Esophagus muscularis mucosa (tissue), 3 donors: ENCODE results near the gene ZNF775.

Experiments
- CTCF ChIP-seq, 3 experiments: fragments of 200-600 bp in 2 of 3; fragments of 450-650 bp in 1 of 3; sonication (generic) in 2 of 3; IDR thresholded peaks; one replicate each; pipeline ENCODE4 v1.5.1; 2017 to 2019; ENCODE audit warnings: antibody characterized with exemption in 3 of 3, mild to moderate bottlenecking in 2 of 3, moderate library complexity in 1 of 3
- POLR2AphosphoS5 ChIP-seq, 2 donors: sonication (generic); formaldehyde crosslinking; IDR thresholded peaks; one replicate each; pipeline ENCODE4 v1.6.1; 2017; ENCODE audit warnings: antibody characterized with exemption in 2 of 2

DNA sequence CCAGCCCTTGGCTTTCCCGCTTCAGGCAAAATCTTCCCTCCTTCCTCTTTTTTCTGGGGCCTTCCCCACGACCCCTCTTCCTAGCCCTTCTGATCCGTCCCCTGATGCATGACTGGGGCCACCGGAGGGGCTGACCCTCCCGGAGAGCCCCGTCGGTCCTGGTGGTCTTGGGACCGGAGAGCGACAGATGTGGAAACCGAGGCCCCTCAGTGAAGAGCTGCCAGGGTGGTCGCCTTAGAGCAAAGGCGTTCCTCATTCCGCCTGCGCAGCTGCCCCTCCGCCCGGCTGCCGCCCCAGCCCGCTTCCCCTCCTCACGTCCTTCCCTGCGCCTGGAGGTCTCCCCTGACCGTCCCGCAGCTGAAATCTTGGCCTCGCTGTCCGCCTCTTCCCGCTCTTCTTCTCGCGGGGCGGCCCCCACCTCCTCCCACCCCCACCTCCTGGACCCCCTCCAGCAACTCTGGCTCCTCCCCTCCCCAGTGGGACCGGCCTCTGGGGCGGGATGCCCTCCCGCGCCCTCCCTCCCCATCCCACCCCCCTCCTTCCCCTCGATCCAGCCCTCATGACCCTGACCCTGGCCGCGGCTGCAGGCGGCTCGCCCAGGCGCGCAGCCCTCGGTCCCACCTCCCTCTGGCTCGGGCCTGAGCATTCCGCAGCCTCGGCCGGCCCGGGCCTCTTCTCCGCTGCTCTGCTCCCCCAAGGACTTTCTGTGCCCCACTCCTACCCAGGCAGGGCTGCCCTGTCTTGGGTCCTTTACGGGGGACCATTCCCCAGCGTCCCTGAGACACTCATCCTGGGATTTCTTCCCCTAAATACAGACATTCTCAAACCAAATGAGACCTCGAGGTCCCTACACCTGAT, 37.6 kb upstream of the ZNF775 start, which contains the start of gene RARRES2:
- no peak for TF ChIP-seq CTCF (IDR thresholded peaks at IDR 0.05)
- TF ChIP-seq POLR2AphosphoS5 (IDR thresholded peaks at IDR 0.05), result peak in 1 of 2 donors; percentile 72
